MM.1S (cell line): ENCODE data around the gene CLMN.

ENCODE experiments used
- EZH2phosphoT487 ChIP-seq: fragments of 300-600 bp; sonication (generic); IDR thresholded peaks from 2 replicates; pipeline ENCODE4 v1.6.1; 2018; ENCODE audit warnings: antibody characterized with exemption, low read length
- TF ChIP-seq, protein P1 (sequence below): fragments of 300-600 bp; sonication (generic); IDR thresholded peaks from 2 replicates; pipeline ENCODE4 v1.5.1; 2016; ENCODE audit warnings: antibody characterized with exemption, low read length, mixed read lengths

DNA sequence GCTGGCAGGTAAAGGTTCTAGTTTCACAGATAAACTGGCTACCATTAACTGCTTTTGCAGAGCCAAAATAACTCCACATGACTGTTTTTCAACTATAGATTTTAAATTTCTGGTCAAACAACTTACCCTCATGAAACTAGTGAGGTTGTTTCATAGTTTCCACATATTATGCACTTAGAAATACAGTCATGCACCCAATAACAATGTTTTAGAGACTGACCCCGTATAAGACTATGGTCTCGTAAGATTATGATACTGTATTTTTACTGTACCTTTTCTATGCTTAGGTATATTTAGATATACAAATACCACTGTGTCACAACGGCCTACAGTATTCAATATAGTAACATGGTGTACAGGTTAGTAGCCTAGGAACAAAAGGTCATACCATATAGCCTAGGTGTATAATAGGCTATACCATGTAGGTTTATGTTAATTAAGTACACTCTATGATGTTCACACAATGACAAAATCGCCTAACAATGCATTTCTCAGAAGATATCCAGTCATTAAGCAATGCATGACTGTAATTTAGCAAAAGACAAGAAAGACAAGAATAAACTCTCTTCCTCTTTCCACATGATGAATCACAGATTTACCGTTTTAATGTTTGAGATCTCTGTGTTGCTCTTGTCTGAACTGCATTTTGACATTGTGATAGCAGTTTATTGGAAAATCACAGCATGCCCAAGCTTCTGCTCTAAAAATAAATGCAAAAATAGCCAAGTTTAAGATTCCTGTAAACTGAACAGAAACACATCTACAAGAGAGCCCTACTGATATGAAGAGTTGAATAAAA, 179.4 kb downstream of the CLMN start:
- TF ChIP-seq EZH2phosphoT487, result no peak
- TF ChIP-seq, protein P1, sequence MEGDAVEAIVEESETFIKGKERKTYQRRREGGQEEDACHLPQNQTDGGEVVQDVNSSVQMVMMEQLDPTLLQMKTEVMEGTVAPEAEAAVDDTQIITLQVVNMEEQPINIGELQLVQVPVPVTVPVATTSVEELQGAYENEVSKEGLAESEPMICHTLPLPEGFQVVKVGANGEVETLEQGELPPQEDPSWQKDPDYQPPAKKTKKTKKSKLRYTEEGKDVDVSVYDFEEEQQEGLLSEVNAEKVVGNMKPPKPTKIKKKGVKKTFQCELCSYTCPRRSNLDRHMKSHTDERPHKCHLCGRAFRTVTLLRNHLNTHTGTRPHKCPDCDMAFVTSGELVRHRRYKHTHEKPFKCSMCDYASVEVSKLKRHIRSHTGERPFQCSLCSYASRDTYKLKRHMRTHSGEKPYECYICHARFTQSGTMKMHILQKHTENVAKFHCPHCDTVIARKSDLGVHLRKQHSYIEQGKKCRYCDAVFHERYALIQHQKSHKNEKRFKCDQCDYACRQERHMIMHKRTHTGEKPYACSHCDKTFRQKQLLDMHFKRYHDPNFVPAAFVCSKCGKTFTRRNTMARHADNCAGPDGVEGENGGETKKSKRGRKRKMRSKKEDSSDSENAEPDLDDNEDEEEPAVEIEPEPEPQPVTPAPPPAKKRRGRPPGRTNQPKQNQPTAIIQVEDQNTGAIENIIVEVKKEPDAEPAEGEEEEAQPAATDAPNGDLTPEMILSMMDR, result no peak
